Sciatic nerve (tissue), 2 donors: ENCODE measurements around the gene RIC8B. TPM values are rescaled to one million over a fixed set of nuclear protein-coding genes. Genes with fewer than 3 reads are reported as not detected.

ENCODE experiments used
- ATAC-seq: fragments of 200-7000 bp; cut with Tn5 transposase; one replicate; pipeline ENCODE4 v1.9.1; 2020; ENCODE audit warnings: mild to moderate bottlenecking, moderate library complexity
- DNase-seq: peaks from one replicate; pipeline ENCODE4 v3.0.0-alpha.2; 2020; ENCODE audit warnings: low spot score
- intact Hi-C: fragments of 100-400 bp; cut with DNase I; formaldehyde crosslinking; loops from one replicate; pipeline ENCODE4 v1.14.2; 2022
- total RNA-seq: library from RNA; stranded (reverse); fragmentation: NEBNext Ultra II Directional; extraction: Animal tissue kit (Norgen Biotek cat#: 25700); gene quantifications from one replicate; pipeline ENCODE4 v1.2.1, GENCODE V29; 2021
- donor health status: DM: no; HTN: no; CAD: no.
- donor health status: DM: no; HTN: no; CAD: no.

Gene RIC8B
- total RNA-seq, 1 donor from 2014 or later: 28.8 TPM

DNA sequence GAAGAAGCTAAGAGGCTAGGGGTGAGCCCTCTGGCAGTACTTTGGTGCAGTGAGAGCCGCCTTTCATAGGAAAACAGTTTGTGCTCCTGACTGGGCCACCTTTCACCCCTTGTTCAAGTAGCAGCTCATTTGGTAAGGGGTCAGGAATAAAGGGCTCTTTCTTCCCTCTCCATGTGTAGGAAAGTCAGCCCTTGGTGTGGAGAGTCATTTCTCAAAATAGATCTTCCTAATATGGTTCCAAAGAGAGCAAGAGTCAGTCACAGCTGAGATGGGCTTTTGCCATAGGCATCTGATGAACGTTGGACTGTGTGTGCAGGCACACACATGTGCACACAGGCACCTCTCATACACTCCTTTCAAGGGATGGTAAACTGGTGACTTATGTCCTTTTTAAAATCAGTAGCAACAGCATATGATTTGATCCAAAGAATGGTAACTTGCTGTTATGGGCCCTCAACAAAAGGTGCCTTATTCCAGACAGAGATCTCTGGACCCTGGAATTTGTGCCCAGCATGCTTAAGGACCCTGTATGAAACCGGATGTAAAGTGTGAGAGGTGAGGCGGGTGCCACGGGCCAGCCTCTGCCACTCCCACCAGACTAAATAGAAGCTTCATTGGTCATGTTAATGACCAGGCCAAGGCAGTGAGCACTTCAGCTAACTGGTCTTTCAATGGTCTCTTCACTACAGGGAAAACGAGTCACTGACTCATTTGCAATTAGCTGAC lies 16.7 kb upstream of the RIC8B start:
- ATAC-seq (peak; percentile 89), DNase-seq (no peak)
- intact Hi-C loops: no loop called here

GRCh38 chr12:106758349-106759110 lies 16.0 kb upstream of the RIC8B start:
- ATAC-seq: peak; percentile 33
- intact Hi-C loops: no loop called here
- no peak for DNase-seq

- intact Hi-C loops: no loop called here
- ATAC-seq (peak; percentile 83), DNase-seq (no peak)
Measured at GRCh38 chr12:106759526-106760183, 14.8 kb upstream of the RIC8B start.

- intact Hi-C loops: no loop called here
- DNase-seq: no peak
- ATAC-seq: peak; percentile 53
Measured at GRCh38 chr12:106760184-106760531, 14.3 kb upstream of the RIC8B start.

DNA sequence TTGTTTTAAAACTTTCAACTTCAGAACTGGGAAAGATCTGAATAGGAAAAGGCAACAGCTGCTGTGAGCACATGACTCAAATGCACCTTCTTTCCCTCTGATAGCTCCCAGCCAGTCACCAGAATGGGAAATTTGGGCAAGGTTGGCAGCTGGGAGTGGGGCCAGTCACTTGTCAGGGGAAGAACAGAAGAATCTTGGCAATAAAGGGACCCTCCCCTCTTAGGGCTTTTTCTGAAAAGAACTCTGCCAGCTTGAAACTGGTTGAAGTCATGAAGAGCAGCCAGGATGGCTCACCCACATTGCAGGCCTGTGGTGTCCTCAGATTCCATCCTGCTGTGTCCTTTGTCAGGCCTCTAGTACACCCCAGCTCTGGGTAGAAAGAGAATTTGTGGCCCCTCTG lies 10.3 kb upstream of the RIC8B start:
- intact Hi-C loops: no loop called here
- DNase-seq (no peak), ATAC-seq (no peak)

- ATAC-seq: peak; percentile 56
- intact Hi-C loops: no loop called here
- no peak for DNase-seq
Measured at GRCh38 chr12:106764738-106765137, 9.7 kb upstream of the RIC8B start.

DNA sequence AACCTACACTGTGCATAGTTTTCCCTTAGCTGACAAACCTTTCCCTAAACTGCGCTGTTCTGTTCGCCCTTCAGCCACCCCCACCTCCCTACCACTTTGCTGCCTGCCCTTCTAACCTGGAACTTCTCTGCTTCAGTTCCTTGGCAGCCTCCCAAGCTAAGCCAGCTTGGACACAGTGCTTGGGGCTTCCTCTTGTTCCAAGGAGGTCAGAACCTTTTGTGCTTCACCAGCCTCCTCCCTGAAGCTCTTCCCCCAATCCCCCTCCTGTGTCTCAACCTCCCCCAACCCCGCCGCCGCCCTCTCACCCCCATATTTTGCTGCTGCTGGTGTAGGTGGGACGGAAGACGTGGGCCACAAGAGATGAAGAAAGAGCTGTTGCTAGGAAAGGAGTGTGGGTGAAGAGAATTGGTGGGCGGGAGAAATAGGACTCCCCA lies 8.1 kb upstream of the RIC8B start:
- ATAC-seq: peak; percentile 86
- intact Hi-C loops: no loop called here
- peak; percentile 70 for DNase-seq

GRCh38 chr12:106767206-106767605 lies 7.3 kb upstream of the RIC8B start:
- ATAC-seq (no peak), DNase-seq (no peak)
- intact Hi-C loops: no loop called here

DNA sequence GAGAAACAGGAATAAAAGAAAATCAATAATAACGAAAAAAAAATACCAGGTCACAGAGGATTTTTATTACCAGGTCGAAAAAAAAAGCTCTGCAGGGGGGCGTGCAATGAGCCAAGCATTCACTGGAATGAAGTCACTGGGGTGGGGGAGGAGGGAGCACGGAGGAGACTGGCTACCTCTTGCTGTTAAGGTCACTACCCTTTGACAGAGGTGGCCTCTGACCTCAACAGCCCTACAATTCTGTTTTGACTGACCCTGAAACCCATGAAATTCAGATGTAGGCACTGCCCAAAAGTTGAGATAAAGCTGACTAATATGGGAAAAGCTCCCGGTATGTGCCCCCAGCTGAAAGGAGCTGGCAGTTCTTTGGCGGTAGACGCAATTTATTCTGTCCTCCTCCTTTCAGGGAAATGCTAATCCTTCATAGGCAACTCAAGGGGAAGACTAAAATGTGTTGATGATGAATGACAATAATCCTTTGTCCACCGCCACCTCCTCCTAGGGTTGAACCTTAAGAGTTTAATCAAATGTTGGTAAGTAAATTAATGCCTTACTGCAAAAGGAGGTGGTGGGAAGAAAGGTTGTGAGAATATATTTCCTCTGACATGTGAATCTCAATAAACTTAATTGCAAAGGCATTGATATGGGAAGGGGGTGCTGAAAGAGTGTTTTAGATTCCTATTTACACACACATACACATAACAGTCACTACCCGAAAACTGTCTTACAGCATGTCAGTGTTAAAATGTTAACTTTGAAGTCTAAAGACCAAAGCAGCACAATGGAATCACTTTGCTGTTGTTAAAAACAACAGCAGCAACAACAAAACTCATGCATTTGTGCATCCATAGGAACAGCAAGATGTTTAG lies 6.3 kb upstream of the RIC8B start:
- ATAC-seq (no peak), DNase-seq (no peak)
- intact Hi-C loops: no loop called here

GRCh38 chr12:106769078-106769477 lies 5.4 kb upstream of the RIC8B start:
- DNase-seq: no peak
- ATAC-seq: no peak
- intact Hi-C loops: no loop called here

GRCh38 chr12:106769546-106769945 lies 4.9 kb upstream of the RIC8B start:
- ATAC-seq: no peak
- intact Hi-C loops: no loop called here
- no peak for DNase-seq

DNA sequence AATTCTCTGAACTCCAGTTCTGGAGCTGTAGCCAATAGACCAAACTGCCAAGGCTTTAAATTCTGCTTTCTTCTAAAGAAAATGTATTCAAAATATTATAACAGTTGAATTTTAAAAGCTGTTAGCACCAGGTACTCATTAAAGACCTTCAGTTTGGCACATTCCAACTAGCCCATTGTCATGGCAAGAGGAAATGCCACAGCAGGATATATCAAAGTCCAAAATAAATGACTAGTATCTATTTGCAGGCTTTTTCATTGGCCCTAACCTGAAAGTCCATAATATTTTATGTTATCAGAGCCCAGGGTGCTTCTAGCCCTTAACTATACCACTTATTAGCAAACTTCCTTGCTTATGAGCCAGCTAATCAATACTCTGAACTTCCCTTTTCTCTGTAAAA lies 3.1 kb upstream of the RIC8B start:
- ATAC-seq (no peak), DNase-seq (no peak)
- intact Hi-C loops: no loop called here

GRCh38 chr12:106773286-106774004 lies 1.0 kb upstream of the RIC8B start:
- ATAC-seq (no peak), DNase-seq (no peak)
- intact Hi-C loops: no loop called here

- intact Hi-C loops: no loop called here
- no peak for DNase-seq
- ATAC-seq: no peak
Measured at GRCh38 chr12:106774808-106775524, 484 bp downstream of the RIC8B start.

DNA sequence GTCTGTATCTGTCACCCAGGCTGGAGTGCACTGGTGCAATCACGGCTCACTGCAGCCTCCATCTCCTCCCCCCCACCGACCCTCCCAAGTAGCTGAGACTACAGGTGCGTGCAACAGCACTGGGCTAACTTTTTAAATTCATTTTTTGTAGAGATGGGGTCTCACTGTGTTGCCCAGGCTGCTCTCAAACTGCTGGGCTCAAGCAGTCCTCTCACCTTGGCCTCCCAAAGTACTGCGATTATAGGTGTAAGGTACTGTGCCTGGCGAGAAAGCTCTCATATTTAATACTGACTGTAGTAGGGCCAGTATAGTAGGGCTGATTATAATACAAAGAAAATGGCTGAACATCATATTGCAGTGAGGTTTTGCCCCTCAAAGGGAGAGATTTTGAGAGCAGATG lies 2.4 kb downstream of the RIC8B start:
- DNase-seq: no peak
- intact Hi-C loops: no loop called here
- no peak for ATAC-seq

GRCh38 chr12:106780010-106780631 lies 5.6 kb downstream of the RIC8B start:
- ATAC-seq: no peak
- DNase-seq: no peak
- intact Hi-C loops: no loop called here

DNA sequence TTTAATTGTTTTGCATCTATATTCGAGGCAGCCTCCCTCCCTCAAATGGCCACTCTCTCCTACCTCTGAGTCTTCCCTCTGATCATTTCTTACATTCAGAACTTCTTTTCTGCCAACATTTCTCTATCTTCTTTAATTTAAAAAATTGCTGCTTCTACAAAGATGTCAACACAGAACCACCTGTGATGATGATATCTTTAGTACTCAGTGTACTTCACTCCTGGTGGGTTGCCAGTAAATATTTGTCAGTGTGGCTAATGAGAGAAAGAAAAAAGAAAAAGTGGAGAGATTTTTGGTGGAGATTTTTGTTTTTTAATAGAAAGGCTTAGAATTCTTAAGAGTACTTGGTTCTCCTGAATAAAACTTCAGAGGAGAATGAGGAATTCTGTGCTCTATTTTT lies 8.1 kb downstream of the RIC8B start:
- DNase-seq: no peak
- ATAC-seq: peak; percentile 41
- intact Hi-C loops: no loop called here

DNA sequence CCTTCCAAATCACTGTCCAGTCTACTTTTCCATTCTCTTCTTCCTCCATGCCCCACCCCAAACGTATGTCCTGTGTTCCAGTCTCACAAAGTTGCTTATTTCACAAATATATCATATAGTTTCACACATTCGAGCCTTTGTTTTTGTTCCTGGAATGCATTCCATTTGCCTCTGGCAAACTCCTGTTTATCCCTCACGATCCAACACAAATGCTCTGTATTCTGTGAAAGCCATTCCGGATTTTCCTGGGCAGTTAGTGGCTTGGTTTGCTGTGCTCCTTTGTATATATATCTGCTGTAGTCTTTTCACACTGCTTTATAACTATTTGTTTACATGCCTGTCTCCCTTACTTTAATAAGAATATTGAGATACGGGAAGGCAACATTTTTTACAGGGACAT lies 9.0 kb downstream of the RIC8B start:
- intact Hi-C loops: no loop called here
- DNase-seq: no peak
- ATAC-seq: no peak
